ENCODE measurements around the gene ENC1. TPM values are rescaled to one million over a fixed set of nuclear protein-coding genes. Genes with fewer than 3 reads are reported as not detected.
"Not testable (repeated sequence)": the region's sequence is repeated elsewhere in the genome, so short reads cannot be mapped to it uniquely, and the experiment has no call there.

The ENC1 gene
- 36.0 TPM for total RNA-seq

GRCh38 chr5:74640450-74640953 lies at the start of gene ENC1:
Gene ENC1 (minus strand): TSS chr5:74640728. CDS start chr5:74636485, 4,243 bp downstream.
- peak; percentile 89 for DNase-seq (ENCODE audit: low spot score)

- DNase-seq (ENCODE audit: low spot score), result no peak
Observed at GRCh38 chr5:74686962-74687751, 46.6 kb upstream of the ENC1 start.

GRCh38 chr5:74685979-74686631 lies 45.6 kb upstream of the ENC1 start:
- DNase-seq (ENCODE audit: low spot score), result peak; percentile 16

- DNase-seq (ENCODE audit: low spot score), result peak; percentile 91
Observed at GRCh38 chr5:74684900-74685851, 44.6 kb upstream of the ENC1 start, which contains the start of gene HEXB. Gene HEXB (plus strand): TSS chr5:74685233. CDS start chr5:74685261, 28 bp downstream.

- DNase-seq (ENCODE audit: low spot score), result no peak
Observed at GRCh38 chr5:74679966-74680365, 39.4 kb upstream of the ENC1 start.

GRCh38 chr5:74679300-74679699 lies 38.8 kb upstream of the ENC1 start:
- DNase-seq (ENCODE audit: low spot score), result not testable (repeated sequence)

- not testable (repeated sequence) for DNase-seq (ENCODE audit: low spot score)
Observed at GRCh38 chr5:74678123-74678522, 37.6 kb upstream of the ENC1 start.

- DNase-seq (ENCODE audit: low spot score), result not testable (repeated sequence)
Observed at GRCh38 chr5:74676466-74676865, 35.9 kb upstream of the ENC1 start.

- no peak for DNase-seq (ENCODE audit: low spot score)
Observed at GRCh38 chr5:74673011-74673790, 32.7 kb upstream of the ENC1 start.

- DNase-seq (ENCODE audit: low spot score), result no peak
Observed at GRCh38 chr5:74672215-74672877, 31.8 kb upstream of the ENC1 start.

- DNase-seq (ENCODE audit: low spot score), result no peak
Observed at GRCh38 chr5:74670396-74671038, 30.0 kb upstream of the ENC1 start.

- no peak for DNase-seq (ENCODE audit: low spot score)
Observed at GRCh38 chr5:74669821-74670220, 29.3 kb upstream of the ENC1 start.

GRCh38 chr5:74667396-74667795 lies 26.9 kb upstream of the ENC1 start:
- DNase-seq (ENCODE audit: low spot score), result no peak

- no peak for DNase-seq (ENCODE audit: low spot score)
Observed at GRCh38 chr5:74665816-74666215, 25.3 kb upstream of the ENC1 start.

- DNase-seq (ENCODE audit: low spot score), result no peak
Observed at GRCh38 chr5:74665273-74665672, 24.7 kb upstream of the ENC1 start.

- DNase-seq (ENCODE audit: low spot score), result no peak
Observed at GRCh38 chr5:74664551-74664950, 24.0 kb upstream of the ENC1 start.

- DNase-seq (ENCODE audit: low spot score), result no peak
Observed at GRCh38 chr5:74660873-74661272, 20.3 kb upstream of the ENC1 start.

- no peak for DNase-seq (ENCODE audit: low spot score)
Observed at GRCh38 chr5:74660140-74660539, 19.6 kb upstream of the ENC1 start.

- DNase-seq (ENCODE audit: low spot score), result no peak
Observed at GRCh38 chr5:74659172-74659571, 18.6 kb upstream of the ENC1 start.

- DNase-seq (ENCODE audit: low spot score), result no peak
Observed at GRCh38 chr5:74657165-74657564, 16.6 kb upstream of the ENC1 start.
